ENCODE results near the gene ZNF787. TPM values are rescaled to one million over a fixed set of nuclear protein-coding genes. Genes with fewer than 3 reads are reported as not detected.

The ZNF787 gene
- total and polyA plus RNA-seq, 2 of the 13 experiments (the other 11 are each of a cell fraction or from before 2014, with no cell fraction given): 15.1 to 42.8 TPM

- TF ChIP-seq ARID5B (CRISPR knock-in tag; IDR thresholded peaks at IDR 0.05): no peak
- no peak for TF ChIP-seq ZNF704 (CRISPR knock-in tag; IDR thresholded peaks at IDR 0.05; ENCODE audit: borderline replicate concordance)
- TF ChIP-seq ZBTB33 (CRISPR knock-in tag; IDR thresholded peaks at IDR 0.05): no peak
- 0 out of 2 replicates have a peak, but pooled peaks have one; percentile 64 for TF ChIP-seq ZNF431 (CRISPR knock-in tag; IDR thresholded peaks at IDR 0.05; ENCODE audit: borderline replicate concordance, low read depth)
- no peak for TF ChIP-seq ZIK1 (CRISPR knock-in tag; IDR thresholded peaks at IDR 0.05; ENCODE audit: borderline replicate concordance, low read depth)
- no peak for TF ChIP-seq TEAD3 (CRISPR knock-in tag; optimal IDR thresholded peaks at IDR 0.05; ENCODE audit: borderline replicate concordance)
- TF ChIP-seq ZBTB37 (CRISPR knock-in tag; IDR thresholded peaks at IDR 0.05): no peak
- no peak for TF ChIP-seq REL (CRISPR knock-in tag; conservative IDR thresholded peaks at IDR 0.05)
- TF ChIP-seq THRA (CRISPR knock-in tag; IDR thresholded peaks at IDR 0.05; ENCODE audit: borderline replicate concordance): no peak
- TF ChIP-seq ZSCAN21 (CRISPR knock-in tag; IDR thresholded peaks at IDR 0.05; ENCODE audit: borderline replicate concordance): no peak
- no peak for TF ChIP-seq HES4 (CRISPR knock-in tag; IDR thresholded peaks at IDR 0.05; ENCODE audit: borderline replicate concordance)
- TF ChIP-seq ZNF143 (CRISPR knock-in tag; IDR thresholded peaks at IDR 0.05): peak; percentile 90
- TF ChIP-seq RBM22 (optimal IDR thresholded peaks at IDR 0.05; ENCODE audit: low read length): no peak
- no peak for TF ChIP-seq PHF5A (CRISPR knock-in tag; IDR thresholded peaks at IDR 0.05; ENCODE audit: low read depth, unreplicated experiment)
- peak; percentile 71; the same call in 1 of the 2 replicates for TF ChIP-seq ZNF263 (CRISPR knock-in tag; IDR thresholded peaks at IDR 0.05)
- no peak for TF ChIP-seq JUND (CRISPR knock-in tag; IDR thresholded peaks at IDR 0.05)
- peak; percentile 51; the same call in 1 of the 2 replicates for TF ChIP-seq FOXC1 (CRISPR knock-in tag; IDR thresholded peaks at IDR 0.05; ENCODE audit: borderline replicate concordance)
Measured at GRCh38 chr19:56140583-56141416, 19.7 kb upstream of the ZNF787 start, which contains the start of gene ZNF444 (continued).

All from HepG2 (cell line).